Gastrocnemius medialis (tissue), 4 donors: ENCODE results near the gene FYN.

Experiments
- POLR2A ChIP-seq, 2 donors: fragments of 450-650 bp; IDR thresholded peaks; one replicate each; pipeline ENCODE4 v1.6.1; 2017; ENCODE audit warnings: antibody characterized with exemption in 2 of 2, mild to moderate bottlenecking in 2 of 2, moderate library complexity in 2 of 2
- TF ChIP-seq, protein P1 (sequence below), 5 experiments: fragments of 450-650 bp in 3 of 5; fragments of 200-600 bp in 2 of 5; sonication (generic) in 2 of 5; IDR thresholded peaks in 4 of 5; conservative IDR thresholded peaks in 1 of 5; 1 replicate in 4 of 5; 2 replicates in 1 of 5; pipeline ENCODE4 v1.5.1; 2016 to 2019; ENCODE audit warnings: antibody characterized with exemption in 5 of 5, mild to moderate bottlenecking in 3 of 5, moderate library complexity in 3 of 5

DNA sequence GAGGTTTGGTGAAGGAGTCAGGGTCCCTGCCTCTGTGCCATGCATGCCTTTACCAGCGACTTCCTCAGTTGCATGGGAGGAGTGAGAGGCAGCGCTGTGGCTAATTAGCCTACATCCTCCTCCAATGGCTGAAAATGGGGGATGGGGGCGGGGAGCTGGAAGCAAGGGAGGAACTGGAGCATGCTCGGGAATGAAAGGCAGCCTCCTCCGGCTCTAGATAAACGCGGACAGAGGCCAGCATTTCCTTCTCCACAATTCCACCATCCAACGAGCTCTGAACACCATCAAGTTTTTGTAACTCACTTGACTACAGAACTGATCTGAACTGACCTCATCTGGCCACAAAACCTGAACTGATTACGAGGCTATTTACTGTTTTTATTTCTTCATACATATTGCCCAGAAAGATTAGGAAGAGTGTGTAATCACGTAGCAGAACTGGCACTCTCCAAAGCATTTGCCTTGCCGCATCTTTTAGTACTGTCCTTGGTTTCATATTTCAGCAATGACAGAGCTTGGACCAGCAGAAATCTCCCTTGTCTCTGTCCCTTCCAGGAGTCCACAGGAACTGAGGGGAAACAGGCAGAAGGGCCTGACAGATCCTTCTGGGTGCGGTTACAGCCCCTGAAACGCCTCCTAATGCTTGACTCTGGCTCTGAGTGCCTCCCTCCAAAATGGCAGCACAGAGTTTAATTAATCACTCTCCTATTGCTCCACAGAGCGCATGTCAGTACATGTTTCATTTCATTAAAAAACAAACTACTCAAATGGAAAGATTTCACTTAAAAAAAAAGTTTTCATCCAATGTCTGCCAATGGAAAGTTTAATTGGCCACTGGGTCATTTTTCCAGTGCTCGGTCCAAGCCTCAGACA, 209.3 kb downstream of the FYN start:
- TF ChIP-seq, protein P1, sequence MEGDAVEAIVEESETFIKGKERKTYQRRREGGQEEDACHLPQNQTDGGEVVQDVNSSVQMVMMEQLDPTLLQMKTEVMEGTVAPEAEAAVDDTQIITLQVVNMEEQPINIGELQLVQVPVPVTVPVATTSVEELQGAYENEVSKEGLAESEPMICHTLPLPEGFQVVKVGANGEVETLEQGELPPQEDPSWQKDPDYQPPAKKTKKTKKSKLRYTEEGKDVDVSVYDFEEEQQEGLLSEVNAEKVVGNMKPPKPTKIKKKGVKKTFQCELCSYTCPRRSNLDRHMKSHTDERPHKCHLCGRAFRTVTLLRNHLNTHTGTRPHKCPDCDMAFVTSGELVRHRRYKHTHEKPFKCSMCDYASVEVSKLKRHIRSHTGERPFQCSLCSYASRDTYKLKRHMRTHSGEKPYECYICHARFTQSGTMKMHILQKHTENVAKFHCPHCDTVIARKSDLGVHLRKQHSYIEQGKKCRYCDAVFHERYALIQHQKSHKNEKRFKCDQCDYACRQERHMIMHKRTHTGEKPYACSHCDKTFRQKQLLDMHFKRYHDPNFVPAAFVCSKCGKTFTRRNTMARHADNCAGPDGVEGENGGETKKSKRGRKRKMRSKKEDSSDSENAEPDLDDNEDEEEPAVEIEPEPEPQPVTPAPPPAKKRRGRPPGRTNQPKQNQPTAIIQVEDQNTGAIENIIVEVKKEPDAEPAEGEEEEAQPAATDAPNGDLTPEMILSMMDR (IDR thresholded peaks at IDR 0.05 in 4 of 5, conservative IDR thresholded peaks at IDR 0.05 in 1 of 5), result peak in 1 of 5 experiments; percentile 6
- TF ChIP-seq POLR2A (IDR thresholded peaks at IDR 0.05), result peak; percentile 11 to 59
